Measurements from ENCODE around the gene NSD1.
"Not testable (repeated sequence)": the region's sequence is repeated elsewhere in the genome, so short reads cannot be mapped to it uniquely, and the experiment has no call there.

Gene NSD1

GRCh38 chr5:177334155-177334551, 200.6 kb downstream of the NSD1 start:
- DNase-seq = no peak

GRCh38 chr5:177334781-177335700, 201.5 kb downstream of the NSD1 start:
- DNase-seq = no peak

- no peak for DNase-seq
These were observed 202.1 kb downstream of the NSD1 start for GRCh38 chr5:177335701-177336065.

- DNase-seq = peak; percentile 48
These were observed 202.5 kb downstream of the NSD1 start for GRCh38 chr5:177336112-177336511.

GRCh38 chr5:177336603-177337494, 203.3 kb downstream of the NSD1 start:
- DNase-seq = no peak

GRCh38 chr5:177338251-177339106, 204.9 kb downstream of the NSD1 start:
- no peak for DNase-seq

- no peak for DNase-seq
These were observed 205.6 kb downstream of the NSD1 start for GRCh38 chr5:177339107-177339638.

GRCh38 chr5:177343000-177343399, 209.4 kb downstream of the NSD1 start:
- not testable (repeated sequence) for DNase-seq

- DNase-seq = no peak
These were observed 210.2 kb downstream of the NSD1 start for GRCh38 chr5:177343777-177344176.

- DNase-seq = no peak
These were observed 211.3 kb downstream of the NSD1 start for GRCh38 chr5:177344891-177345290.

GRCh38 chr5:177346820-177347219, 213.2 kb downstream of the NSD1 start:
- no peak for DNase-seq

- DNase-seq = no peak
These were observed 214.1 kb downstream of the NSD1 start for GRCh38 chr5:177347699-177348098.

GRCh38 chr5:177349362-177349647, 215.7 kb downstream of the NSD1 start:
- DNase-seq = no peak

- DNase-seq = no peak
These were observed 216.2 kb downstream of the NSD1 start for GRCh38 chr5:177349762-177350161.
